Measurements from ENCODE around the gene GMDS.
"Not testable (repeated sequence)": the region's sequence is repeated elsewhere in the genome, so short reads cannot be mapped to it uniquely, and the experiment has no call there.

GMDS gene

DNA sequence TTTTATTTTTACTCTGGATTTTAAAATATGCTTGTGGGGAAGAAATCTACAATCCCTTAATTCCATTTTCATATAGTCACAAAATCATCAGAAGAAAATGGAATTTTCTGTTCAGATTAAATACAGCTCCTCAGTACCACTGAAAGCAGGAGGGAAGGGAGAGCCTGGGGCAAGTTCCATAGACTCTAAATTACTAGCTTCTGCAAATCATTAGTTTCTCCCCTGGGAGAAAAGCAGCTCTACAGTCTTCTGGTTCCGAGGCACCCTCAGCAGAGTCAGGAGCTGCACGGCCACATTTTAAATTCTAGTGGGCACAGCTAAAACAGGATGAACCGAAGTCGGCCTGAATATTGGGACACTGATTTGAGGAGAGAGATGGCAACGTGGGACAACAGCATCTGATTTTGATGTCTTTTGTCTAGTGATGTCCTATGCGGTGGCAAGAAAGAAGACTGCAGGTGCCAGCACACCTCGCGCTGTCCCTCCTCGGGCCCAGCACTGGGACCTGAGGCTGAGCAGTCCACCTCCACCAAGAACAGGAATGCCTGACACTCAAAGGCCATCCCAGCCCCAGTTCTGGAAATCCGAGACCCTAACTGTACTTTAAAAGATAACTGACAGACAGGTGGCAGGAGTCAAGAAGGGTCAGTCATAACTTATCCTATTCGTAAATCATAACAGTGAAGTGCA, 545.0 kb downstream of the GMDS start:
- H3K4me3 ChIP-seq (ENCODE audit: low read length) = no peak overlapping the region
- H3K9me3 ChIP-seq (ENCODE audit: insufficient read depth, low read depth, low read length) = no peaks in the 10 kb centered on the region
- no peaks in the 10 kb centered on the region for H3K36me3 ChIP-seq (ENCODE audit: insufficient read depth, low read depth, low read length)
- H3K27me3 ChIP-seq (ENCODE audit: insufficient read depth, low read length) = no peaks in the 10 kb centered on the region
- no peaks in the 10 kb centered on the region for H3K4me1 ChIP-seq (ENCODE audit: insufficient read depth, low read length)
- no peak overlapping the region for H3K9ac ChIP-seq (ENCODE audit: low read depth, low read length)
- H3K27ac ChIP-seq (ENCODE audit: low read length) = no peak overlapping the region

DNA sequence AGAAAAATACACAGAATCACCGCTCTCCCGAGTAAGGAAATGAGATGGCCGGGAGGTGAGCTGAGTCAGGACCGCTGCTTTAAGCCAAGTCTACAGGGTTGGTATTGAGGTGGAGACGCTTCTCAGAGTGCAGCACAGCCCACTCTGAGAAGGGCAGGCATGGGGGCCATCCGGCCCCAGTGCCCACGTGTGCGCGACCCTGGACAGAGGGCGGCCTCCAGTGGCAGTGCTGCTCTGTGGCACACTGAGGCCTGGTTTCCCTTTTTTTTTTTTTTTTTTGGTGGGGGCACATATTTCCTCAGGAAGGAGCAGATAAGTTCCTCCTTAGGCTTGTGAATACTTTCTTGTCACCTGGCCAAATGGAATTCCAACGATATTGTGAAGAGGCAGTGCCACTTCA, 546.9 kb downstream of the GMDS start:
- no peaks in the 10 kb centered on the region for H3K36me3 ChIP-seq (ENCODE audit: insufficient read depth, low read depth, low read length)
- no peaks in the 10 kb centered on the region for H3K4me1 ChIP-seq (ENCODE audit: insufficient read depth, low read length)
- H3K27ac ChIP-seq (ENCODE audit: low read length) = no peak overlapping the region
- no peaks in the 10 kb centered on the region for H3K27me3 ChIP-seq (ENCODE audit: insufficient read depth, low read length)
- no peak overlapping the region for H3K9ac ChIP-seq (ENCODE audit: low read depth, low read length)
- no peaks in the 10 kb centered on the region for H3K9me3 ChIP-seq (ENCODE audit: insufficient read depth, low read depth, low read length)
- H3K4me3 ChIP-seq (ENCODE audit: low read length) = no peak overlapping the region

DNA sequence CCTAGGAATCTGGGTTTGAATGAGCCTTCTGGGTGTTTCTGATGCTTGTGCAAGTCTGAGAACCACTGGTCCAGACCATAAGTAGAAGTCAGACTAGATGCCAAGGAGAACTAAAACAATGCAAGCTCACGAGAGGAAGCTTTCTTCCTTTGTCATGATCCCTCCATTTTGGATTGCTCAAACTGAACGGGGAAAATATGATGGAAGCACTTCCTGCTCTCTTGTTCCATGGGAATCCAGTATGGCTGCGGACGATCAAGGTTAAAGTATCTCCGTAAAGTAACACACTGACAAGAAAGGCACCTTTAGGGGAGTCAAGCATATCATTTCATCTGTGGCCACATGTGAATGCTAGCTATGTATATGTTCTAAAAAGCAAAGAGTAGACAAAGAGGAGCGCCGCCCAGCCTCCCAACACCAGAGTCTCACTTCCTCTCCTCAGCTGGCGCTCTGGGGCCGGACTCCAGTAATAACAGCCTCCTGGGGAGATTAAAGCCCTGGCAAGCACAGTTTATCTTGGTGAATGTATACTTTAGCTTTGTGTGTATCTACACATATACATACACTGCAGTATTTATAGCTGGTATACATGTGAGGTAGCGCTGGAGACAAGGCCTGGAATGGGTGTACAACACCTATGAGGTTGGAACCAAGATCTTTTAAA, 547.6 kb downstream of the GMDS start:
- no peaks in the 10 kb centered on the region for H3K4me1 ChIP-seq (ENCODE audit: insufficient read depth, low read length)
- H3K9ac ChIP-seq (ENCODE audit: low read depth, low read length) = no peak overlapping the region
- no peaks in the 10 kb centered on the region for H3K9me3 ChIP-seq (ENCODE audit: insufficient read depth, low read depth, low read length)
- no peak overlapping the region for H3K4me3 ChIP-seq (ENCODE audit: low read length)
- H3K36me3 ChIP-seq (ENCODE audit: insufficient read depth, low read depth, low read length) = no peaks in the 10 kb centered on the region
- no peak overlapping the region for H3K27ac ChIP-seq (ENCODE audit: low read length)
- no peaks in the 10 kb centered on the region for H3K27me3 ChIP-seq (ENCODE audit: insufficient read depth, low read length)

DNA sequence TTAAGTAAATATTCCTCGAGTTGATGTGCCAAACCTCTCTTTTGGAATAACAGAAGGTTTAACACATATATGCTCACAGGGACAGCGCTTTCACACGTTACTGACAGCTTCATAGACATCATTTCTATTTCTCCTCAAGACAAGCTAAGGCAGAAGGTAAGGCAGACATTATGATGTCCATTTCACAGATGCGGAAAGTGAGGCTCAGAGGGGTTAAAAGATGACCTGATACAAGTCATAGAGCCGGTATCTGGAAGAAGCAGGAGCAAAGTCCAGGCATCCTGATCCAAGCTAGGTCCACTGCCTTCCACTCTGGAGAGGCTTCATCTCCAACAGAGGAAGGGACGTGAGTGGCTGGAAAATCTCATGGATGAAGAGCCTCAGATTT, 548.9 kb downstream of the GMDS start:
- H3K36me3 ChIP-seq (ENCODE audit: insufficient read depth, low read depth, low read length) = no peaks in the 10 kb centered on the region
- H3K9me3 ChIP-seq (ENCODE audit: insufficient read depth, low read depth, low read length) = no peaks in the 10 kb centered on the region
- H3K9ac ChIP-seq (ENCODE audit: low read depth, low read length) = no peak overlapping the region
- H3K27me3 ChIP-seq (ENCODE audit: insufficient read depth, low read length) = no peaks in the 10 kb centered on the region
- no peak overlapping the region for H3K4me3 ChIP-seq (ENCODE audit: low read length)
- H3K27ac ChIP-seq (ENCODE audit: low read length) = no peak overlapping the region
- no peaks in the 10 kb centered on the region for H3K4me1 ChIP-seq (ENCODE audit: insufficient read depth, low read length)

DNA sequence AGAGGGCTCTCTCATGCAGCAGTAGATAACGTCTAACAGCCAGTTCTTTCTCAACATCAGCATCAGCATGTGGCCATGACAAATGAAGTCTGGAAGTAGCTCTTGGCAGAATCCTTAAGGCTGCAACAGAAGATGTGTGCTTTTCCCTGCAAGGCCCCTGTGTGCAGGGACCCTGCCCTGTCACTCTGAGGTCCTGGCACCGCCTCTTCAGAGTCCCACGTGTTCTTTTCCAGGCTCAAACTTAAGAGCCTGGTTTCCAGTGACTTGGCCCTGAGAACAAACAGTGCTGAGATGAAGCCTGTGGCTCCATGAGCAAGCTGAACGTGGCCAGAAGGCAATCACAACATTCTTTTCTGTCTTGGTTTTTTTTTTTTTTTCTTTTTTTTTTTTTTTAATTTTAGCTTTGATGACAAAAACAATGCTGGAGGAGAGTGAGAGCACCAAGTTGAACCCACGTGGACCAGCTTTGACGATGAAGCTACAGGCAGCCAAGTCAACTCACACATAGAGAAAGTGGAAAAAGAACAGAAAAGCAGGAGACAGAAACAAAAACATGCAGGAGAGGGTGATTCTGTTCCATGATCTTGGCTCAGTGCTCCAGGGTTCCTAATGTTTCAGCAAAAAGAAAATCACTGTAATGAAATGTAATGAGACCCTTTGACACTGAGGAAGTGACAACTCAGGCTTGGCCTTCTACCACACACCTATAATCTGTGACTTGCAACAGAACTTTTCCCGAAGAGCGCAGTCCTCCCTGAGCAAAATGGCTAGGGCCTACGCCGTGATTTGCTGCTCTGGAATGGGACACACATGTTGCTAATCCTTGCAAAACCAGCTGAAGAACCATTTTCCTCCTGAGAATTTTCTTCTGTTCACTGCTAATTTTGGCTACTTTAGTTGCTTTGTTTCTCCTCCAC, 549.6 kb downstream of the GMDS start:
- Histone ChIP-seq H3K4me1 (ENCODE audit: insufficient read depth, low read length) (no peaks in the 10 kb centered on the region), H3K9ac (ENCODE audit: low read depth, low read length) (no peak overlapping the region), H3K9me3 (ENCODE audit: insufficient read depth, low read depth, low read length) (no peaks in the 10 kb centered on the region), H3K4me3 (ENCODE audit: low read length) (no peak overlapping the region), H3K27ac (ENCODE audit: low read length) (no peak overlapping the region), H3K36me3 (ENCODE audit: insufficient read depth, low read depth, low read length) (no peaks in the 10 kb centered on the region), H3K27me3 (ENCODE audit: insufficient read depth, low read length) (no peaks in the 10 kb centered on the region)

DNA sequence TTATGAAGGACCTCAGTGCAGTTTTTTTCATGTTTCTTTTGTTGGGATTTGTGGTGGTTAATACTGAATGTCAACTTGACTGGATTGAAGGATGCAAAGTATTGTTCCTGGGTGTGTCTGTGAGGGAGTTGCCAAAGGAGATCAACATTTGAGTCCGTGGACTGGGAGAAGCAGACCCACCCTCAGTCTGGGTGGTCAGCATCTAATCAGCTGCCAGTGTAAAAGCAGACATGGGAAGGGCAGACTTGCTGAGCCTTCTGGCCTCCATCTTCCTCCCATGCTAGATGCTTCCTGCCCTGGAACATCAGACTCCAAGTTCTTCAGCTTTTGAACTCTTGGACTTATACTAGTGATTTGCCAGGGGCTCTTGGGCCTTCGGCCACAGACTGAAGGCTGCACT, 553.6 kb downstream of the GMDS start:
- H3K27ac ChIP-seq (ENCODE audit: low read length); H3K27me3 ChIP-seq (ENCODE audit: insufficient read depth, low read length); H3K9ac ChIP-seq (ENCODE audit: low read depth, low read length); H3K4me3 ChIP-seq (ENCODE audit: low read length); H3K36me3 ChIP-seq (ENCODE audit: insufficient read depth, low read depth, low read length); H3K4me1 ChIP-seq (ENCODE audit: insufficient read depth, low read length); H3K9me3 ChIP-seq (ENCODE audit: insufficient read depth, low read depth, low read length): not testable (repeated sequence)

DNA sequence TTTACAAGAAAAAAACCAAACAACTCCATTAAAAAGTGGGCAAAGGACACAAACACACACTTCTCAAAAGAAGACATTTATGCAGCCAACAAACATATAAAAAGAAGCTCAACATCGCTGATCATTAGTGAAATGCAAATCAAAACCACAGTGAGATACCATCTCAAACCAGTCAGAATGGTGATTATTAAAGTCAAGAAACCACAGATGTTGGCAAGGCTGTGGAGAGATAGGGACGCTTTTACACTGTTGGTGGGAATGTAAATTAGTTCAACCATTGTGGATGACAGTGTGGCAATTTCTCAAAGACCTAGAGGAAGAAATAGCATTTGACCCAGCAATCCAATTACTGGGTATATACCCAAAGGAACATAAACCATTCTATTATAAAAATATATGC, 554.7 kb downstream of the GMDS start:
- H3K4me1 ChIP-seq (ENCODE audit: insufficient read depth, low read length); H3K9me3 ChIP-seq (ENCODE audit: insufficient read depth, low read depth, low read length); H3K27me3 ChIP-seq (ENCODE audit: insufficient read depth, low read length): not testable (repeated sequence)

DNA sequence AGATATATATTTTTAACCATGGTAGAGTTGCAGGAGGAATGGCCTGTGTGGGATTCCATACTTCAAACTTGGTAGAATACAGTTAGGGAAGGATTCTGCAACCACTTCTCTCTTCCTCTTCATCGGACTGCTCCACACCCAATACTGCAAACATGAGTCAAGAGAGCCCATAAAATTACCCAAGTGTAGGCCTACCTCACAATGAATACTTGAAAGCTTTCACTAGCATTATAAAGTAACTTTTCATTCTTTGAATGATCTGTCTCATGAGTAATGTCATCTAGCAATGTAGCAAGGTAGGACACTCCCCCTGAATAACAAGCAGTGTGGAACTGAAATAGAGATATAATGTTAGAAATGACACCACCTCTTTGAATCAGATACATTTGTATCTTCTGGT, 556.3 kb downstream of the GMDS start:
- H3K9ac ChIP-seq (ENCODE audit: low read depth, low read length) = no peak overlapping the region
- H3K36me3 ChIP-seq (ENCODE audit: insufficient read depth, low read depth, low read length) = no peaks in the 10 kb centered on the region
- H3K27ac ChIP-seq (ENCODE audit: low read length) = no peak overlapping the region
- no peaks in the 10 kb centered on the region; the same call in 1 of the 2 replicates for H3K4me1 ChIP-seq (ENCODE audit: insufficient read depth, low read length)
- no peaks in the 10 kb centered on the region for H3K27me3 ChIP-seq (ENCODE audit: insufficient read depth, low read length)
- no peaks in the 10 kb centered on the region for H3K9me3 ChIP-seq (ENCODE audit: insufficient read depth, low read depth, low read length)
- no peak overlapping the region for H3K4me3 ChIP-seq (ENCODE audit: low read length)

More for the DNA sequence above, 554.7 kb downstream of the GMDS start:
- not testable (repeated sequence) for H3K4me3 ChIP-seq (ENCODE audit: low read length); H3K27ac ChIP-seq (ENCODE audit: low read length); H3K36me3 ChIP-seq (ENCODE audit: insufficient read depth, low read depth, low read length); H3K9ac ChIP-seq (ENCODE audit: low read depth, low read length)

DNA sequence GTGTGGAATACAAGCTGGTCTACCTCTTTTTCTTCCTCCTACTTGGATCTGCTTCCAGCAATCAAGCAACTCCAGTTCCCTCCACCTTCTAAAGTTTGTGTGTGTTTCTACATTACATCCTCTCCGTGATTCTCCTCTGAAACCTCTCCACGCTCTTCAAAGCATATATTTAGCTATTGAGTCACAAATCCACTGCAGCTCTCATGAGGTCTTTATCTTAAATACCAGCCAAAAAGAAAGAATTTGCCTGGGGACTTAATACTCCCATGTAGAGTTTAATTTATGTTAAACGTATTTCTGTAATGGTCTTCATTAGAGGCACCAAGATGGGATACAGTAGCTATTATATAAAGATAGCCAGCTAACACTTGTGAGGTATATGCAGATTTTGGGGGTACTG, 557.0 kb downstream of the GMDS start:
- Histone ChIP-seq H3K27ac (ENCODE audit: low read length) (no peak overlapping the region), H3K27me3 (ENCODE audit: insufficient read depth, low read length) (no peaks in the 10 kb centered on the region), H3K4me1 (ENCODE audit: insufficient read depth, low read length) (no peaks in the 10 kb centered on the region; the same call in 1 of the 2 replicates), H3K36me3 (ENCODE audit: insufficient read depth, low read depth, low read length) (no peaks in the 10 kb centered on the region), H3K4me3 (ENCODE audit: low read length) (no peak overlapping the region), H3K9ac (ENCODE audit: low read depth, low read length) (no peak overlapping the region), H3K9me3 (ENCODE audit: insufficient read depth, low read depth, low read length) (no peaks in the 10 kb centered on the region)

DNA sequence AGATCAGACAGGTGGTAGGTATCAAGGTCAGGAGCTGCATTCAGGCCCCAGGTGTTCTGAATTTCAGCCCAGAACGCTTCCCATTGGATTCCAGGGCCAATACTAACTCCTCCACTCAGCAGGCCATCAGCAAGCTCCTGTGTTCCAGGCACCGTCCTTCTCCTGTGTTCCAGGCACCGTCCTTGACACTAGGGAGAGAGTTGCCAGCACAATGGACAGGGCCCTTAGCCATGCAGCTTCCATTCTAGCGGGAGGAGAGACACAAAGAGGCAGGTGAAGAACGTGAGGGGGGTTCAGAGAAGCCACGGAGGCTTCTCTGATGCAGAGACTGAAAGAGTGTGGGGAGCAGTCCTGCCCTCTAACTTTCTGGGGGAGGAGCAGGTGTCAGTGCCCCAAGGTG, 558.0 kb downstream of the GMDS start:
- Histone ChIP-seq H3K4me1 (ENCODE audit: insufficient read depth, low read length) (no peaks in the 10 kb centered on the region; the same call in 1 of the 2 replicates), H3K27ac (ENCODE audit: low read length) (no peak overlapping the region)

DNA sequence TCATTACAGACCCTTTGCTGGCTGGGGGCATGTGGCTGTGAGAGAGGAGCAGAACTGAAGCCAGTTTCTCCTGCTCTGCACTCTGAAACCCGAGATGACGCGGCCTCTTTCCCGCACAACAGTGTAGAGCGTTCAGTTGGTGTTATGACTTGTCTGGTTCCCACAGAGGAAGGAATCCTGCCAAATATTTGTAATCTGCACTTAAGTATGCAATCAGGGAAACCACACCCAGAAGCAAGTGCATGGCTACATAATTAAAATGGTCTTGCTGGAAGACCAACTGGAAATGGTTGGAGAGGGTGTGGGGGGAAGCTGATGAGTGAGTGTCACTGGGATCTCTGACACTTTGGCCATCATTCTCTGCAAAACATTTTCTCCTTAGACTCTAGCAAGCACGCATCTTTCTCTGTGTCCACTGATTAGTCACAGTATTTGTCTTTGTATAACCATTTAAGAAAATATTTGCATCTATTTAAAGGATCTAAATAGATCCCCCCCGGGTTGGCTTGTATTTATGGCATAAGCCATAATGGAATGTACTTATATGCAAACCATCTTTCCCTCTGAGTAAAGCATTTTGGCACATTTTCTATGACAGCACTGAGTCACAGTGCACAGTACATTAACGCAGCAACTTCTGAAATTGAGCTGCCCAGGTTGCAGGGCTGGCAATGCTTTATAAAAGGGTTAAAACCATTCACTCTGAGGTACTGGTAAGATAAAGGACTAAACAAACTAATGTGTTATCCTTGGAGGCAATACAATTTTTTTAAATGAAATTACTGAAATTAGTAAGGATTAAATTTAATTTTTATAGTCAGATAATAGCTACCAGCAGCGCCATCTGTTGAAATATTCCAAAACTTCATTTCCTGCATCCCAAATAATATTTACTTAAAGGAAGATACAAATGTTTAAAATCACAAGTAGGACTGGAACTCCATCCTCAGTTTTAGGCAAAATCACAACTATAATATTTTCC, 559.0 kb downstream of the GMDS start:
- H3K27me3 ChIP-seq (ENCODE audit: insufficient read depth, low read length) = no peaks in the 10 kb centered on the region
- H3K4me1 ChIP-seq (ENCODE audit: insufficient read depth, low read length) = no peaks in the 10 kb centered on the region; the same call in 1 of the 2 replicates
- H3K27ac ChIP-seq (ENCODE audit: low read length) = no peak overlapping the region
- no peaks in the 10 kb centered on the region for H3K9me3 ChIP-seq (ENCODE audit: insufficient read depth, low read depth, low read length)
- H3K36me3 ChIP-seq (ENCODE audit: insufficient read depth, low read depth, low read length) = no peaks in the 10 kb centered on the region
- no peak overlapping the region for H3K4me3 ChIP-seq (ENCODE audit: low read length)
- no peak overlapping the region for H3K9ac ChIP-seq (ENCODE audit: low read depth, low read length)

More for the DNA sequence above, 558.0 kb downstream of the GMDS start:
- Histone ChIP-seq H3K4me3 (ENCODE audit: low read length) (no peak overlapping the region), H3K36me3 (ENCODE audit: insufficient read depth, low read depth, low read length) (no peaks in the 10 kb centered on the region), H3K9ac (ENCODE audit: low read depth, low read length) (no peak overlapping the region), H3K27me3 (ENCODE audit: insufficient read depth, low read length) (no peaks in the 10 kb centered on the region), H3K9me3 (ENCODE audit: insufficient read depth, low read depth, low read length) (no peaks in the 10 kb centered on the region)

All from iPS-20b (cell line).